SK-N-MC (cell line): ENCODE measurements around the gene FBXO4.

Experiments used
- DNase-seq: peaks from one replicate; pipeline ENCODE4 v3.0.0-alpha.2; 2011; ENCODE audit warnings: low read depth, low spot score
- H3K27ac ChIP-seq: fragments of 200-600 bp; sonication (generic); 2 replicates; pipeline ENCODE4 v1.5.1; 2016; ENCODE audit warnings: mixed run types
- H3K36me3 ChIP-seq: fragments of 200-600 bp; sonication (generic); 2 replicates; pipeline ENCODE4 v1.6.1; 2017; ENCODE audit warnings: antibody characterized with exemption, low read length, mixed read lengths; ENCODE audit not compliant: insufficient read depth
- H3K4me3 ChIP-seq: fragments of 200-600 bp; sonication (generic); 2 replicates; pipeline ENCODE4 v1.5.1; 2016
- H3K9ac ChIP-seq: fragments of 200-600 bp; sonication (generic); 2 replicates; pipeline ENCODE4 v1.8.0; 2017; ENCODE audit warnings: mixed run types, mixed read lengths; ENCODE audit not compliant: insufficient read length
- H3K9me3 ChIP-seq: fragments of 200-600 bp; sonication (generic); 2 replicates; pipeline ENCODE4 v1.6.1; 2017; ENCODE audit warnings: low read depth, mild to moderate bottlenecking, antibody characterized with exemption, low read length, moderate library complexity, mixed read lengths
- EZH2 ChIP-seq: fragments of 200-600 bp; sonication (generic); IDR thresholded peaks from one replicate; pipeline ENCODE4 v1.6.1; 2017; ENCODE audit warnings: antibody characterized with exemption
- FOXP2 ChIP-seq: optimal IDR thresholded peaks from 2 replicates; pipeline ENCODE3; 2011; ENCODE audit warnings: mild to moderate bottlenecking, moderate library complexity; ENCODE audit not compliant: insufficient read depth; ENCODE audit errors: extremely low read length, control extremely low read depth
- POLR2AphosphoS5 ChIP-seq: IDR thresholded peaks from 2 replicates; pipeline ENCODE4 v1.6.1; 2012; ENCODE audit warnings: mild to moderate bottlenecking, low read depth, low read length, borderline replicate concordance

The FBXO4 gene

GRCh38 chr5:41983284-41983683, 58.2 kb downstream of the FBXO4 start:
- no peak for DNase-seq
- no peak overlapping the region for H3K27ac ChIP-seq
- no peak overlapping the region for H3K4me3 ChIP-seq
- H3K9me3 ChIP-seq: no peaks in the 10 kb centered on the region
- H3K36me3 ChIP-seq: no peaks in the 10 kb centered on the region
- H3K9ac ChIP-seq: no peak overlapping the region
- no peak for TF ChIP-seq POLR2AphosphoS5
- no peak for TF ChIP-seq EZH2
- no peak for TF ChIP-seq FOXP2

GRCh38 chr5:41985945-41986695, 61.0 kb downstream of the FBXO4 start:
- Histone ChIP-seq H3K36me3 (no peaks in the 10 kb centered on the region), H3K9ac (no peak overlapping the region), H3K4me3 (no peak overlapping the region), H3K27ac (no peak overlapping the region), H3K9me3 (no peaks in the 10 kb centered on the region)
- DNase-seq: no peak
- TF ChIP-seq EZH2 (no peak), FOXP2 (no peak), POLR2AphosphoS5 (no peak)
